Calu3 (cell line): ENCODE results near the gene CEP128. TPM values are rescaled to one million over a fixed set of nuclear protein-coding genes. Genes with fewer than 3 reads are reported as not detected.

Experiments
- BruUV-seq: library from RNA; stranded (reverse); fragments of 400-500 nt; replicated peaks from 2 replicates; lab custom pipeline; 2021; lab: Mats Ljungman, UMichigan
- CTCF ChIA-PET: fragments of 300-600 bp; sonication (Branson Sonifier 250); formaldehyde crosslinking; loops from one replicate; lab custom pipeline; 2022; ENCODE audit warnings: antibody characterized with exemption; lab: Charles Lee
- DNase-seq: peaks from one replicate; pipeline ENCODE4 v3.0.0; 2022
- H3K27ac Mint-ChIP-seq: one replicate; pipeline ENCODE4 v1.8.0; 2022; ENCODE audit warnings: mixed read lengths; ENCODE audit not compliant: unreplicated experiment
- H3K27me3 Mint-ChIP-seq: one replicate; pipeline ENCODE4 v1.8.0; 2022; ENCODE audit warnings: mixed read lengths; ENCODE audit not compliant: unreplicated experiment
- H3K36me3 Mint-ChIP-seq: one replicate; pipeline ENCODE4 v1.8.0; 2022; ENCODE audit warnings: mild to moderate bottlenecking, moderate library complexity, mixed read lengths; ENCODE audit not compliant: insufficient read depth, unreplicated experiment
- H3K4me1 Mint-ChIP-seq: one replicate; pipeline ENCODE4 v1.8.0; 2022; ENCODE audit warnings: mild to moderate bottlenecking, low read depth, mixed read lengths; ENCODE audit not compliant: unreplicated experiment
- H3K4me3 Mint-ChIP-seq: one replicate; pipeline ENCODE4 v1.8.0; 2022; ENCODE audit warnings: mild to moderate bottlenecking, low read depth, moderate library complexity, mixed read lengths; ENCODE audit not compliant: unreplicated experiment
- H3K9me3 Mint-ChIP-seq: one replicate; pipeline ENCODE4 v1.8.0; 2022; ENCODE audit warnings: low read depth, mixed read lengths; ENCODE audit not compliant: unreplicated experiment
- intact Hi-C: fragments of 100-400 bp; cut with micrococcal nuclease; formaldehyde crosslinking; loops from one replicate; pipeline ENCODE4 v1.10.0; 2022; ENCODE audit not compliant: unreplicated experiment
- total RNA-seq: library from RNA; stranded (reverse); gene quantifications from 2 replicates; pipeline ENCODE4 v1.2.3, GENCODE V29; 2022
- TF ChIP-seq, protein P1 (sequence below): fragments of 200-600 bp; IDR thresholded peaks from one replicate; pipeline ENCODE4 v1.8.0; 2022; ENCODE audit warnings: antibody characterized with exemption; ENCODE audit not compliant: unreplicated experiment

CEP128 gene
- total RNA-seq, 1 experiment from 2014 or later: 22.9 TPM

DNA sequence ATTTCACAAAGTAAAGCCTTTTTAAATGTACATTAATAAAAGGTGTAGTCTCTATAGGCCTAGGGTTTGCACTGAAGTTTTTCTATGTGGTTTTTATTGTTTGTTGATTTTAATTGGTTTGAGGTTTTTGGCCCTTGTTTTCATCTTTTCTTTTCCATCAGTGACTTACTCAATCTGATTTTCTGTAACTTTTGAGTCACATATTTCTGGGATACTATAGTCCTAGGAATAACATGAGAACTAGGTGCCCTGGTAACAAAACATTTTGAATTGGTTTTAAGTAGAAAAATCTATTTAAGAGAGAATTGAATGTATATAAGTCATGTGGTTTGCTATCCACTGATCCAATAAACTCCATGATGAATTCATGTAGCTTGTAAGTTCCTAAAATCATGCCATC, 311.9 kb downstream of the CEP128 start:
- Mint-ChIP-seq H3K27ac (no peak overlapping the region), H3K4me1 (peaks cover 4% of the 10 kb centered on the region), H3K36me3 (no peaks in the 10 kb centered on the region), H3K9me3 (peaks cover 4% of the 10 kb centered on the region), H3K4me3 (no peak overlapping the region), H3K27me3 (no peaks in the 10 kb centered on the region)
- TF ChIP-seq, protein P1, sequence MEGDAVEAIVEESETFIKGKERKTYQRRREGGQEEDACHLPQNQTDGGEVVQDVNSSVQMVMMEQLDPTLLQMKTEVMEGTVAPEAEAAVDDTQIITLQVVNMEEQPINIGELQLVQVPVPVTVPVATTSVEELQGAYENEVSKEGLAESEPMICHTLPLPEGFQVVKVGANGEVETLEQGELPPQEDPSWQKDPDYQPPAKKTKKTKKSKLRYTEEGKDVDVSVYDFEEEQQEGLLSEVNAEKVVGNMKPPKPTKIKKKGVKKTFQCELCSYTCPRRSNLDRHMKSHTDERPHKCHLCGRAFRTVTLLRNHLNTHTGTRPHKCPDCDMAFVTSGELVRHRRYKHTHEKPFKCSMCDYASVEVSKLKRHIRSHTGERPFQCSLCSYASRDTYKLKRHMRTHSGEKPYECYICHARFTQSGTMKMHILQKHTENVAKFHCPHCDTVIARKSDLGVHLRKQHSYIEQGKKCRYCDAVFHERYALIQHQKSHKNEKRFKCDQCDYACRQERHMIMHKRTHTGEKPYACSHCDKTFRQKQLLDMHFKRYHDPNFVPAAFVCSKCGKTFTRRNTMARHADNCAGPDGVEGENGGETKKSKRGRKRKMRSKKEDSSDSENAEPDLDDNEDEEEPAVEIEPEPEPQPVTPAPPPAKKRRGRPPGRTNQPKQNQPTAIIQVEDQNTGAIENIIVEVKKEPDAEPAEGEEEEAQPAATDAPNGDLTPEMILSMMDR: no peak
- DNase-seq: no peak
- intact Hi-C loops: no loop called here
- CTCF ChIA-PET: no interaction called here
- BruUV-seq: no TSS peak

DNA sequence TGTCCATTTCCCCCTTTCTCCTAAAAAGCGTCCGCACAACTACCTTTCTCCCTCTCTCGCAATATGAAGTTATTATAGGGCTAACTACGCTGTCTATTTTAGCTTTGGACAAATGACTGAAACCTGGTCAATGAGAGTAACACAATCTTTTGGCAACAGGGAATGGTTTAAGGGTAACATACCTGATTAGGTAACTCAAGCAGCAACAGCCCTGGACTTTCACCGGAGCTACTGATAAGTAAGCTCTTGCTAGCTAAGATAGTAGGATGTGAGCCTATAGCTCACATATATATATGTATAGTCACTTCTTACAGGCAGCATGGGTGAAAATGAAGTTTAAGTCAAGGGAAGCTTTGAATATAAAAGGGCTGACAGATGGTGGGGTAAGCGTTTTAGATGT, 313.0 kb downstream of the CEP128 start:
- Mint-ChIP-seq H3K36me3 (no peaks in the 10 kb centered on the region), H3K27me3 (no peaks in the 10 kb centered on the region), H3K4me1 (no peaks in the 10 kb centered on the region), H3K9me3 (peaks cover 7% of the 10 kb centered on the region), H3K4me3 (no peak overlapping the region), H3K27ac (no peak overlapping the region)
- DNase-seq: no peak
- intact Hi-C loops: no loop called here
- CTCF ChIA-PET: interaction anchor here (0.6 to 0.7 kb wide), 2 partner anchors 836 to 1938 kb away, joined by 3 read pairs; no protein-coding TSS in a partner anchor
- TF ChIP-seq, protein P1: no peak
- no TSS peak for BruUV-seq

DNA sequence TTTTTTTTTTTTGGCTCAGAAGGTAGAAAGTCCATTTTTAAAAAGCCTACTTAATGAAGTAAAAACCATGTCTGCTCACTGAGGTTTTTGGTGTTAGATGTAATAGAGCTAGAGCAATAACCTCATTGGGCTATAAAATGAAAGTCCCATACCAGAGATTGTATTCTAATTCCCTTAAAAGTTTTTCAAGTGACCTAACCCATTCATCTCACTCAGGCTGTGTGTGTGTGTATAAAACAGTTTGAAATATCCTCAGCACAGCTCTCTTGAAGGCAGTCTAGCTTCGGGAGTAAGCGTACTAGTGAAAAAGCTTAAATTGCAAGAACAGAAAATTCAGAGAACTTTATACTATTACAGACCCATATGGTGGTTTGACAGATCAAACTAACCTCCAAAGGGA, 313.8 kb downstream of the CEP128 start:
- Mint-ChIP-seq H3K27me3 (no peaks in the 10 kb centered on the region), H3K36me3 (no peaks in the 10 kb centered on the region), H3K27ac (no peak overlapping the region), H3K9me3 (peaks cover 7% of the 10 kb centered on the region), H3K4me1 (no peaks in the 10 kb centered on the region), H3K4me3 (no peak overlapping the region)
- intact Hi-C loops: no loop called here
- CTCF ChIA-PET: no interaction called here
- no TSS peak for BruUV-seq
- TF ChIP-seq, protein P1: no peak
- DNase-seq: no peak

- CTCF ChIA-PET: no interaction called here
- DNase-seq: no peak
- Mint-ChIP-seq H3K27ac (no peak overlapping the region), H3K4me3 (no peak overlapping the region), H3K9me3 (peaks cover 7% of the 10 kb centered on the region), H3K4me1 (peaks cover 10% of the 10 kb centered on the region), H3K27me3 (no peaks in the 10 kb centered on the region), H3K36me3 (no peaks in the 10 kb centered on the region)
- no TSS peak for BruUV-seq
- TF ChIP-seq, protein P1: no peak
- intact Hi-C loops: no loop called here
These were observed 317.0 kb downstream of the CEP128 start for GRCh38 chr14:80624581-80624980.
